ENCODE data around the gene RTN4RL2. TPM values are rescaled to one million over a fixed set of nuclear protein-coding genes. Genes with fewer than 3 reads are reported as not detected.

RTN4RL2 gene
- total and polyA plus RNA-seq, 8 donors, result 0.55 to 2.7 (median 1.3) TPM

- intact Hi-C loops (cut with DNase I), result loop anchor here in 1 of 3 donors (10.0 kb wide), 1 partner anchor 47 kb away; the partner anchor contains the start of gene SLC43A1
Measured at GRCh38 chr11:57468276-57468675, 7.9 kb downstream of the RTN4RL2 start.

GRCh38 chr11:57469268-57469667, 8.9 kb downstream of the RTN4RL2 start:
- Histone ChIP-seq H3K36me3 (no peaks in the 10 kb centered on the region), H3K4me1 (no peaks in the 10 kb centered on the region), H3K4me3 (no peak overlapping the region), H3K27me3 (no peaks in the 10 kb centered on the region), H3K9me3 (no peaks in the 10 kb centered on the region), H3K27ac (no peak overlapping the region)
- DNase-seq (no peak), ATAC-seq (no peak), FAIRE-seq (no peak)
- TF ChIP-seq CTCF (IDR thresholded peaks at IDR 0.05), result no peak
- 86 to 88% methylated on average over 5 of the region's 5 CpGs for WGBS, 2 donors
- intact Hi-C loops (cut with DNase I), result loop anchor here in 1 of 3 donors (10.0 kb wide), 1 partner anchor 46 kb away; the partner anchor contains the start of gene SLC43A1

More at GRCh38 chr11:57468276-57468675, 7.9 kb downstream of the RTN4RL2 start:
- ATAC-seq (no peak), FAIRE-seq (no peak), DNase-seq (no peak)
- Histone ChIP-seq H3K27me3 (no peaks in the 10 kb centered on the region), H3K4me3 (no peak overlapping the region), H3K27ac (no peak overlapping the region), H3K9me3 (no peaks in the 10 kb centered on the region), H3K36me3 (no peaks in the 10 kb centered on the region), H3K4me1 (no peaks in the 10 kb centered on the region)
- 88 to 96% methylated on average over 4 of the region's 4 CpGs for WGBS, 2 donors
- TF ChIP-seq CTCF (IDR thresholded peaks at IDR 0.05), result no peak

- H3K4me1 ChIP-seq, result peaks cover 0 to 7% (median 7%) of the 10 kb centered on the region in 3 donors
- DNase-seq, result peak in 3 of 6 donors; percentile 46 to 73 (median 72)
- H3K4me3 ChIP-seq, result no peak overlapping the region
- FAIRE-seq, result no peak
- ATAC-seq, result peak in 2 of 4 donors; percentile 13 to 25
- no peak for TF ChIP-seq CTCF (IDR thresholded peaks at IDR 0.05)
- intact Hi-C loops (cut with DNase I), result loop anchor here in 1 of 3 donors (10.0 kb wide), 1 partner anchor 53 kb away; no protein-coding TSS in a partner anchor
- H3K27ac ChIP-seq, result no peak overlapping the region
- H3K9me3 ChIP-seq, result no peaks in the 10 kb centered on the region
- 61 to 66% methylated on average over 3 of the region's 3 CpGs for WGBS, 2 donors
- no peaks in the 10 kb centered on the region for H3K36me3 ChIP-seq
- H3K27me3 ChIP-seq, result no peaks in the 10 kb centered on the region
Measured at GRCh38 chr11:57471496-57471895, 11.2 kb downstream of the RTN4RL2 start.

- H3K4me1 ChIP-seq, result peaks cover 11 to 19% (median 17%) of the 10 kb centered on the region in 3 donors
- WGBS, 2 donors, result 66 to 68% methylated on average over 6 of the region's 6 CpGs
Measured at GRCh38 chr11:57473285-57473841, 13.0 kb downstream of the RTN4RL2 start.

More at GRCh38 chr11:57473285-57473841, 13.0 kb downstream of the RTN4RL2 start:
- H3K27ac ChIP-seq, result no peak overlapping the region
- no peaks in the 10 kb centered on the region for H3K9me3 ChIP-seq
- no peaks in the 10 kb centered on the region for H3K27me3 ChIP-seq
- intact Hi-C loops (cut with DNase I), result loop anchor here in 1 of 3 donors (10.0 kb wide), 1 partner anchor 51 kb away; no protein-coding TSS in a partner anchor
- ATAC-seq (no peak), FAIRE-seq (no peak), DNase-seq (no peak)
- TF ChIP-seq CTCF (IDR thresholded peaks at IDR 0.05), result no peak
- no peak overlapping the region for H3K4me3 ChIP-seq
- no peaks in the 10 kb centered on the region for H3K36me3 ChIP-seq

Measured in pancreas (tissue), 10 donors.